Thyroid gland (tissue), 4 donors: Measurements from ENCODE around the gene BABAM1. TPM values are rescaled to one million over a fixed set of nuclear protein-coding genes. Genes with fewer than 3 reads are reported as not detected.

Source experiments
- DNase-seq, 2 donors: peaks; one replicate each; pipeline ENCODE4 v3.0.0-alpha.2; 2019
- H3K27ac ChIP-seq, 3 donors: fragments of 200-600 bp; sonication (generic); 1 replicate in 2 of 3; 2 replicates in 1 of 3; pipeline ENCODE4 v1.5.1; 2016 to 2019; ENCODE audit warnings: mild to moderate bottlenecking in 1 of 3, moderate library complexity in 1 of 3
- H3K27me3 ChIP-seq: fragments of 200-600 bp; sonication (generic); one replicate; pipeline ENCODE4 v1.5.1; 2019
- H3K36me3 ChIP-seq, 2 donors: fragments of 200-600 bp; sonication (generic); one replicate each; pipeline ENCODE4 v1.5.1; 2016 to 2019
- H3K4me1 ChIP-seq, 2 donors: fragments of 200-600 bp; sonication (generic); one replicate each; pipeline ENCODE4 v1.5.1; 2017 to 2019
- H3K4me3 ChIP-seq, 3 donors: fragments of 200-600 bp; sonication (generic); replicated peaks in 1 of 3; 1 replicate in 2 of 3; 2 replicates in 1 of 3; pipeline ENCODE4 v1.5.1; 2016; ENCODE audit warnings: mild to moderate bottlenecking in 1 of 3
- H3K9me3 ChIP-seq: fragments of 200-600 bp; sonication (generic); one replicate; pipeline ENCODE4 v1.5.1; 2017
- CTCF ChIP-seq, 6 experiments: fragments of 200-600 bp in 3 of 6; fragments of 450-650 bp in 3 of 6; sonication (generic) in 3 of 6; IDR thresholded peaks; one replicate each; pipeline ENCODE4 v1.5.1; 2016 to 2019; ENCODE audit warnings: antibody characterized with exemption in 6 of 6, mild to moderate bottlenecking in 2 of 6, inconsistent platforms in 1 of 6, moderate library complexity in 1 of 6
- POLR2A ChIP-seq, 2 donors: fragments of 450-650 bp; IDR thresholded peaks; one replicate each; pipeline ENCODE4 v1.6.1; 2017; ENCODE audit warnings: antibody characterized with exemption in 2 of 2, mild to moderate bottlenecking in 2 of 2, moderate library complexity in 1 of 2
- WGBS, 2 donors: methylation state at CpG; one replicate each; pipeline ENCODE4 v1.1.5; 2017; 5-methylcytosine and 5-hydroxymethylcytosine counted together
- intact Hi-C: fragments of 100-400 bp; cut with DNase I; formaldehyde crosslinking; loops from one replicate; pipeline ENCODE4 v1.15.1; 2023
- total RNA-seq, 4 donors: library from RNA; depleted of rRNA; stranded (reverse); fragments of >200 nt; gene quantifications; one replicate each; pipeline ENCODE4 v1.2.3, GENCODE V29; 2016

The BABAM1 gene
- total RNA-seq, 4 donors from 2014 or later: 49.6 to 87.5 (median 71.1) TPM

- H3K27ac ChIP-seq: no peak overlapping the region
- DNase-seq: peak in 1 of 2 donors; percentile 12
- no peak overlapping the region for H3K4me3 ChIP-seq
- H3K27me3 ChIP-seq: no peaks in the 10 kb centered on the region
- 52 to 55% methylated on average over 16 to 18 of the region's 18 CpGs for WGBS, 2 donors
- H3K36me3 ChIP-seq: no peaks in the 10 kb centered on the region
- TF ChIP-seq POLR2A (IDR thresholded peaks at IDR 0.05) (no peak), CTCF (IDR thresholded peaks at IDR 0.05) (no peak)
- H3K9me3 ChIP-seq: no peaks in the 10 kb centered on the region
- no peaks in the 10 kb centered on the region for H3K4me1 ChIP-seq
- intact Hi-C loops: no loop called here
These were observed 12.1 kb upstream of the BABAM1 start for GRCh38 chr19:17255150-17255621.

GRCh38 chr19:17256130-17256529 is 11.1 kb upstream of the BABAM1 start:
- Histone ChIP-seq H3K36me3 (no peaks in the 10 kb centered on the region), H3K4me1 (no peaks in the 10 kb centered on the region), H3K27ac (no peak overlapping the region), H3K27me3 (no peaks in the 10 kb centered on the region), H3K9me3 (no peaks in the 10 kb centered on the region), H3K4me3 (no peak overlapping the region)
- TF ChIP-seq CTCF (IDR thresholded peaks at IDR 0.05): no peak
- no peak for TF ChIP-seq POLR2A (IDR thresholded peaks at IDR 0.05)
- 74 to 95% methylated on average over 3 of the region's 3 CpGs for WGBS, 2 donors
- intact Hi-C loops: no loop called here
- no peak for DNase-seq

GRCh38 chr19:17259118-17259780 is 8.0 kb upstream of the BABAM1 start:
- TF ChIP-seq POLR2A (IDR thresholded peaks at IDR 0.05): no peak
- no peak for TF ChIP-seq CTCF (IDR thresholded peaks at IDR 0.05)
- no peaks in the 10 kb centered on the region for H3K36me3 ChIP-seq
- intact Hi-C loops: no loop called here
- H3K9me3 ChIP-seq: no peaks in the 10 kb centered on the region
- no peak overlapping the region for H3K27ac ChIP-seq
- WGBS, 2 donors: 89 to 99% methylated on average over 9 of the region's 9 CpGs
- no peaks in the 10 kb centered on the region for H3K4me1 ChIP-seq
- no peaks in the 10 kb centered on the region for H3K27me3 ChIP-seq
- no peak overlapping the region for H3K4me3 ChIP-seq
- no peak for DNase-seq

- H3K4me3 ChIP-seq: no peak overlapping the region
- intact Hi-C loops: loop anchor here (10.0 kb wide), 1 partner anchor 45 kb away; the partner anchor contains the start of gene USE1
- WGBS, 2 donors: 50 to 67% methylated on average over 1 of the region's 1 CpG
- no peaks in the 10 kb centered on the region for H3K27me3 ChIP-seq
- no peaks in the 10 kb centered on the region for H3K36me3 ChIP-seq
- no peak for TF ChIP-seq POLR2A (IDR thresholded peaks at IDR 0.05)
- TF ChIP-seq CTCF (IDR thresholded peaks at IDR 0.05): no peak
- H3K27ac ChIP-seq: no peak overlapping the region
- H3K4me1 ChIP-seq: no peaks in the 10 kb centered on the region
- no peak for DNase-seq
- no peaks in the 10 kb centered on the region for H3K9me3 ChIP-seq
These were observed 7.3 kb upstream of the BABAM1 start for GRCh38 chr19:17259934-17260333.

- Histone ChIP-seq H3K27me3 (no peaks in the 10 kb centered on the region), H3K27ac (no peak overlapping the region), H3K4me3 (no peak overlapping the region), H3K9me3 (no peaks in the 10 kb centered on the region), H3K36me3 (no peaks in the 10 kb centered on the region), H3K4me1 (no peaks in the 10 kb centered on the region)
- TF ChIP-seq CTCF (IDR thresholded peaks at IDR 0.05): peak; percentile 66 to 90 (median 88)
- no peak for TF ChIP-seq POLR2A (IDR thresholded peaks at IDR 0.05)
- peak; percentile 79 to 88 for DNase-seq
- intact Hi-C loops: loop anchor here (10.0 kb wide), 1 partner anchor 46 kb away; the partner anchor contains the start of gene USE1
- WGBS, 2 donors: 18 to 19% methylated on average over 15 of the region's 15 CpGs
These were observed 6.4 kb upstream of the BABAM1 start for GRCh38 chr19:17260842-17261325.
